ENCODE results near the gene ADCY7. TPM values are rescaled to one million over a fixed set of nuclear protein-coding genes. Genes with fewer than 3 reads are reported as not detected.

The ADCY7 gene
- total RNA-seq, 1 experiment from 2014 or later, result 13.1 TPM

- no peaks in the 10 kb centered on the region for H3K36me3 ChIP-seq (ENCODE audit: low read depth, low read length)
- TF ChIP-seq, protein P1, sequence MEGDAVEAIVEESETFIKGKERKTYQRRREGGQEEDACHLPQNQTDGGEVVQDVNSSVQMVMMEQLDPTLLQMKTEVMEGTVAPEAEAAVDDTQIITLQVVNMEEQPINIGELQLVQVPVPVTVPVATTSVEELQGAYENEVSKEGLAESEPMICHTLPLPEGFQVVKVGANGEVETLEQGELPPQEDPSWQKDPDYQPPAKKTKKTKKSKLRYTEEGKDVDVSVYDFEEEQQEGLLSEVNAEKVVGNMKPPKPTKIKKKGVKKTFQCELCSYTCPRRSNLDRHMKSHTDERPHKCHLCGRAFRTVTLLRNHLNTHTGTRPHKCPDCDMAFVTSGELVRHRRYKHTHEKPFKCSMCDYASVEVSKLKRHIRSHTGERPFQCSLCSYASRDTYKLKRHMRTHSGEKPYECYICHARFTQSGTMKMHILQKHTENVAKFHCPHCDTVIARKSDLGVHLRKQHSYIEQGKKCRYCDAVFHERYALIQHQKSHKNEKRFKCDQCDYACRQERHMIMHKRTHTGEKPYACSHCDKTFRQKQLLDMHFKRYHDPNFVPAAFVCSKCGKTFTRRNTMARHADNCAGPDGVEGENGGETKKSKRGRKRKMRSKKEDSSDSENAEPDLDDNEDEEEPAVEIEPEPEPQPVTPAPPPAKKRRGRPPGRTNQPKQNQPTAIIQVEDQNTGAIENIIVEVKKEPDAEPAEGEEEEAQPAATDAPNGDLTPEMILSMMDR (conservative IDR thresholded peaks at IDR 0.05; ENCODE audit: low read depth, low read length), result no peak
- TF ChIP-seq EZH2phosphoT487 (IDR thresholded peaks at IDR 0.05; ENCODE audit: borderline replicate concordance, low read length), result no peak
- TF ChIP-seq EZH2 (IDR thresholded peaks at IDR 0.05; ENCODE audit: low read length, unreplicated experiment), result no peak
- no peak overlapping the region for H3K4me3 ChIP-seq (ENCODE audit: low read length)
- POLR2A ChIA-PET (ENCODE audit: unreplicated experiment), result no interaction called here
- H3K27ac ChIP-seq (ENCODE audit: low read length), result no peak overlapping the region
- no TSS peak for BruUV-seq (replicated peaks)
- H2AFZ ChIP-seq (ENCODE audit: low read length), result no peak overlapping the region
- intact Hi-C loops (cut with micrococcal nuclease), result no loop called here
- H3K27me3 ChIP-seq (ENCODE audit: low read length), result no peaks in the 10 kb centered on the region
- no peaks in the 10 kb centered on the region for H3K9me2 ChIP-seq (replicated peaks; ENCODE audit: low read length)
- no peaks in the 10 kb centered on the region for H3K79me2 ChIP-seq (ENCODE audit: low read length)
- no peak overlapping the region for H3K9ac ChIP-seq (ENCODE audit: low read length)
- no peaks in the 10 kb centered on the region for H3F3A ChIP-seq (ENCODE audit: low read length, unreplicated experiment)
- H3K4me1 ChIP-seq (ENCODE audit: insufficient read depth, low read length), result no peaks in the 10 kb centered on the region
- no peaks in the 10 kb centered on the region for H4K20me1 ChIP-seq (ENCODE audit: low read length)
- CTCF ChIA-PET, result no interaction called here
- no peak for ATAC-seq
- no peaks in the 10 kb centered on the region for H3K9me3 ChIP-seq (ENCODE audit: low read length)
- no peak overlapping the region for H3K4me2 ChIP-seq (ENCODE audit: low read length)
- no peak for DNase-seq
Observed at GRCh38 chr16:50280932-50281331, 14.6 kb downstream of the ADCY7 start.

DNA sequence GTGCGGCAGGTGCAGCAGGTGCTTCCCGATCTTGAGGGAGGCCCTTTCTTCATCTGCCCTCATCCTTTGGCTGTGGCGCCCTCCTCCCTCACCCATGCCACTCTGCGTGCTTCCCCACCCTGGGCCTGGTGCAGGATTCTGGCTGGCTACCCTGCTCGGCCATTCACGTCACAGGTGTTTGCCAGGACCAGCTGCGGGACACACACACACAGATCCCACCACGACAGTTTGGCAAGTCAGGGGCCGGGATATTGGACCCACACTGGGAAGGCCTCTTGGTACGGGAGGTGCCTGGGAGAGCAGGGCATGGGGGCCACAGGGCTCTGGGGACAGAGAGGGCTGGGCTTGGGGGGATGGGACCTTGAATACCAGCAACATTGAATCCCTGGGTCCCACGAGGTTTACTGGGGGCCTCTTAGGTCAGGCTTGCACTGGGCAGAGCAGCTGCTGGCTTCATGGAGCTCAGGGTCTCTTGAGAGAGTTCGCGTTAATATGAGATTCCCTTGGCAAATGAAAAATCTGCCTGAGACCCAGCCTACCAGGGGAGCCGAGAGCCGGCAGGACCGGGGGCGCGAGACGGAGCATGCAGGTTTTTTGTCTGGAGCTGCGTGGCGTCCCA lies 15.1 kb downstream of the ADCY7 start:
- H3K9ac ChIP-seq (ENCODE audit: low read length), result no peak overlapping the region
- BruUV-seq (replicated peaks), result no TSS peak
- H3K4me3 ChIP-seq (ENCODE audit: low read length), result no peak overlapping the region
- no peaks in the 10 kb centered on the region for H3K79me2 ChIP-seq (ENCODE audit: low read length)
- no peaks in the 10 kb centered on the region for H4K20me1 ChIP-seq (ENCODE audit: low read length)
- no peaks in the 10 kb centered on the region for H3K27me3 ChIP-seq (ENCODE audit: low read length)
- H3F3A ChIP-seq (ENCODE audit: low read length, unreplicated experiment), result no peaks in the 10 kb centered on the region
- intact Hi-C loops (cut with micrococcal nuclease), result no loop called here
- no peaks in the 10 kb centered on the region for H3K36me3 ChIP-seq (ENCODE audit: low read depth, low read length)
- DNase-seq (no peak), ATAC-seq (no peak)
- no peak overlapping the region for H2AFZ ChIP-seq (ENCODE audit: low read length)
- CTCF ChIA-PET, result no interaction called here
- no peaks in the 10 kb centered on the region for H3K9me2 ChIP-seq (replicated peaks; ENCODE audit: low read length)
- POLR2A ChIA-PET (ENCODE audit: unreplicated experiment), result no interaction called here
- H3K9me3 ChIP-seq (ENCODE audit: low read length), result no peaks in the 10 kb centered on the region
- no peak overlapping the region for H3K4me2 ChIP-seq (ENCODE audit: low read length)
- TF ChIP-seq EZH2phosphoT487 (IDR thresholded peaks at IDR 0.05; ENCODE audit: borderline replicate concordance, low read length) (no peak), EZH2 (IDR thresholded peaks at IDR 0.05; ENCODE audit: low read length, unreplicated experiment) (no peak)
- TF ChIP-seq, protein P1 (conservative IDR thresholded peaks at IDR 0.05; ENCODE audit: low read depth, low read length), result no peak
- no peak overlapping the region for H3K27ac ChIP-seq (ENCODE audit: low read length)
- no peaks in the 10 kb centered on the region for H3K4me1 ChIP-seq (ENCODE audit: insufficient read depth, low read length)

DNA sequence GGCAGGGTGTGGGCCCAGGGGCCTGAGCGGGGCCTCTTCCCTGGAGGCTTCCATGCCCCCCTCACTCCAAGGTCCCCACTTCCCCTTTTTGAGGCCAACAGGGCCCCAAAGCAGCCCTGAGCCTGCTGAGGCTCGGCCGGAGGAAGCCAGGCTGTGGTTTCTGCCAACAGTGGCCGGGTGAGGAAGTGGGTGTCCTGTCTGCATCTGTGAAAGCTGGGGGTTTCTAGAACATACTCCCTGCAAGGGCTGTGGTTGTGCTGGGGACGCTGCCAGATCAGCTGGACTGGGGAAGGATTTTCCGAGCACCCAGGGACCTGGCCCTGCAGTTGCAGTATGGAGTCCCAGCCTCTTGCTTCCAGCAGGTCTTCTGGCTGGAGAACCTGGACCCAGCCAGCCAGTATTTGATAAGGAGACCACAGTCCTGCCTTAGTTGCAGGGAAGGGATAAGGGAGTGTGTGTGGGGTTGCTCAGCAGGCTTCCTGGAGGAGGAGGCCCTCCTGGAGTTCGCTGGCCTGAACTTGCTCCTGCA lies 15.7 kb downstream of the ADCY7 start:
- TF ChIP-seq EZH2 (IDR thresholded peaks at IDR 0.05; ENCODE audit: low read length, unreplicated experiment) (no peak), EZH2phosphoT487 (IDR thresholded peaks at IDR 0.05; ENCODE audit: borderline replicate concordance, low read length) (no peak)
- TF ChIP-seq, protein P1 (conservative IDR thresholded peaks at IDR 0.05; ENCODE audit: low read depth, low read length), result no peak
- no peaks in the 10 kb centered on the region for H3F3A ChIP-seq (ENCODE audit: low read length, unreplicated experiment)
- H3K4me2 ChIP-seq (ENCODE audit: low read length), result no peak overlapping the region
- BruUV-seq (replicated peaks), result no TSS peak
- H3K79me2 ChIP-seq (ENCODE audit: low read length), result no peaks in the 10 kb centered on the region
- DNase-seq (no peak), ATAC-seq (no peak)
- CTCF ChIA-PET, result no interaction called here
- H3K9me2 ChIP-seq (replicated peaks; ENCODE audit: low read length), result no peaks in the 10 kb centered on the region
- H3K27me3 ChIP-seq (ENCODE audit: low read length), result no peaks in the 10 kb centered on the region
- H3K27ac ChIP-seq (ENCODE audit: low read length), result no peak overlapping the region
- no peak overlapping the region for H3K4me3 ChIP-seq (ENCODE audit: low read length)
- no peaks in the 10 kb centered on the region for H3K36me3 ChIP-seq (ENCODE audit: low read depth, low read length)
- no peaks in the 10 kb centered on the region for H3K4me1 ChIP-seq (ENCODE audit: insufficient read depth, low read length)
- H3K9me3 ChIP-seq (ENCODE audit: low read length), result no peaks in the 10 kb centered on the region
- no peak overlapping the region for H3K9ac ChIP-seq (ENCODE audit: low read length)
- intact Hi-C loops (cut with micrococcal nuclease), result no loop called here
- POLR2A ChIA-PET (ENCODE audit: unreplicated experiment), result no interaction called here
- H4K20me1 ChIP-seq (ENCODE audit: low read length), result no peaks in the 10 kb centered on the region
- H2AFZ ChIP-seq (ENCODE audit: low read length), result no peak overlapping the region
